HepG2 (cell line): Measurements from ENCODE around the gene VARS1. TPM values are rescaled to one million over a fixed set of nuclear protein-coding genes. Genes with fewer than 3 reads are reported as not detected.
A peak's percentile ranks its signal among the peaks of the same experiment; 100 is the strongest.

Experiments used
- ARNT2 ChIP-seq: sonication (generic); formaldehyde crosslinking; IDR thresholded peaks from 2 replicates; pipeline ENCODE4 v1.8.0; 2022; ENCODE audit warnings: mild to moderate bottlenecking, low read depth, missing genetic modification reagents, moderate library complexity
- E2F5 ChIP-seq: sonication (generic); formaldehyde crosslinking; conservative IDR thresholded peaks from 2 replicates; pipeline ENCODE4 v1.4.0; 2020; ENCODE audit warnings: missing genetic modification reagents
- ETV5 ChIP-seq: IDR thresholded peaks from 2 replicates; pipeline ENCODE4 v1.6.1; 2018; ENCODE audit warnings: missing biosample characterization, missing genetic modification reagents, inconsistent platforms, borderline replicate concordance
- ETV6 ChIP-seq: sonication (generic); formaldehyde crosslinking; conservative IDR thresholded peaks from 2 replicates; pipeline ENCODE4 v1.4.0; 2020; ENCODE audit warnings: missing genetic modification reagents
- FOXJ3 ChIP-seq: sonication (generic); formaldehyde crosslinking; IDR thresholded peaks from 2 replicates; pipeline ENCODE4 v1.4.0; 2020; ENCODE audit warnings: missing genetic modification reagents, mild to moderate bottlenecking, borderline replicate concordance
- HOXA9 ChIP-seq: sonication (generic); formaldehyde crosslinking; IDR thresholded peaks from 2 replicates; pipeline ENCODE4 v1.8.1; 2022; ENCODE audit warnings: missing genetic modification reagents, mild to moderate bottlenecking, moderate library complexity, borderline replicate concordance
- MXD4 ChIP-seq: IDR thresholded peaks from 2 replicates; pipeline ENCODE4 v1.6.1; 2016; ENCODE audit warnings: mild to moderate bottlenecking, missing biosample characterization, missing genetic modification reagents
- NKX3-1 ChIP-seq: sonication (generic); formaldehyde crosslinking; IDR thresholded peaks from 2 replicates; pipeline ENCODE4 v1.5.0; 2020; ENCODE audit warnings: missing genetic modification reagents
- SMARCE1 ChIP-seq: fragments of 450-650 bp; IDR thresholded peaks from 2 replicates; pipeline ENCODE4 v1.6.1; 2017; ENCODE audit warnings: borderline replicate concordance
- TFDP2 ChIP-seq: sonication (generic); formaldehyde crosslinking; IDR thresholded peaks from 2 replicates; pipeline ENCODE4 v1.4.0; 2020; ENCODE audit warnings: missing genetic modification reagents
- ZBTB43 ChIP-seq: sonication (generic); formaldehyde crosslinking; conservative IDR thresholded peaks from 2 replicates; pipeline ENCODE4 v1.4.0; 2020; ENCODE audit warnings: missing genetic modification reagents
- ZFP91 ChIP-seq: sonication (generic); formaldehyde crosslinking; IDR thresholded peaks from 2 replicates; pipeline ENCODE4 v1.9.0; 2022; ENCODE audit warnings: missing genetic modification reagents, mild to moderate bottlenecking, borderline replicate concordance
- ZNF160 ChIP-seq: sonication (generic); formaldehyde crosslinking; IDR thresholded peaks from 2 replicates; pipeline ENCODE4 v1.8.0; 2022; ENCODE audit warnings: mild to moderate bottlenecking, inconsistent platforms, missing genetic modification reagents
- ZNF20 ChIP-seq: sonication (generic); formaldehyde crosslinking; IDR thresholded peaks from 2 replicates; pipeline ENCODE4 v1.4.0; 2020; ENCODE audit warnings: mild to moderate bottlenecking, moderate library complexity, missing genetic modification reagents
- ZNF275 ChIP-seq: sonication (generic); formaldehyde crosslinking; IDR thresholded peaks from 2 replicates; pipeline ENCODE4 v1.8.0; 2022; ENCODE audit warnings: missing genetic modification reagents, mild to moderate bottlenecking, inconsistent platforms, borderline replicate concordance
- ZNF317 ChIP-seq: sonication (generic); formaldehyde crosslinking; IDR thresholded peaks from 2 replicates; pipeline ENCODE4 v1.5.0; 2020; ENCODE audit warnings: mild to moderate bottlenecking, missing genetic modification reagents
- ZNF512B ChIP-seq: sonication (generic); formaldehyde crosslinking; IDR thresholded peaks from 2 replicates; pipeline ENCODE4 v1.5.1; 2020; ENCODE audit warnings: missing genetic modification reagents, mild to moderate bottlenecking, borderline replicate concordance
- ZNF530 ChIP-seq: sonication (generic); formaldehyde crosslinking; IDR thresholded peaks from 2 replicates; pipeline ENCODE4 v1.5.0; 2020; ENCODE audit warnings: low read depth, mild to moderate bottlenecking, missing genetic modification reagents
- ZNF75D ChIP-seq: sonication (generic); formaldehyde crosslinking; IDR thresholded peaks from 2 replicates; pipeline ENCODE4 v1.8.1; 2023; ENCODE audit warnings: missing genetic modification reagents, mild to moderate bottlenecking, borderline replicate concordance
- ZNF816 ChIP-seq: sonication (generic); formaldehyde crosslinking; IDR thresholded peaks from 2 replicates; pipeline ENCODE4 v1.8.0; 2022; ENCODE audit warnings: missing genetic modification reagents, mild to moderate bottlenecking, borderline replicate concordance
- polyA plus RNA-seq, 8 experiments: library from polyadenylated mRNA; depleted of rRNA in 3 of 8; stranded (reverse) in 7 of 8; unstranded in 1 of 8; fragments of >200 nt; fragmentation: Illumina TruSeq in 4 of 8; extraction: Trizol in 4 of 8; gene quantifications; 2 replicates each; pipeline versions ENCODE4 v1.2.1 to v1.2.3, GENCODE V29; 2011 to 2016; ENCODE audit warnings: low read depth in 4 of 8, missing spikeins in 1 of 8, mixed read lengths in 1 of 8; ENCODE audit not compliant: insufficient read depth in 1 of 8
- total RNA-seq, 5 experiments: library from RNA; depleted of rRNA; stranded (reverse); fragments of >200 nt; fragmentation: Illumina TruSeq; extraction: Trizol; gene quantifications; 2 replicates each; pipeline ENCODE4 v1.2.3, GENCODE V29; 2016; ENCODE audit warnings: low read depth in 1 of 5

VARS1 gene
- total and polyA plus RNA-seq, 2 of the 13 experiments (the other 11 are each of a cell fraction or from before 2014, with no cell fraction given) = 14.7 to 56.1 TPM

GRCh38 chr6:31769684-31770371, 25.7 kb downstream of the VARS1 start (continued):
- TF ChIP-seq ZFP91 = peak; percentile 77
- no peak for TF ChIP-seq ZNF317 (CRISPR knock-in tag)
- TF ChIP-seq ZNF512B (CRISPR knock-in tag) = no peak
- no peak for TF ChIP-seq FOXJ3
- TF ChIP-seq ARNT2 (CRISPR knock-in tag) = no peak
- TF ChIP-seq ETV6 (CRISPR knock-in tag) = no peak; the same call in 1 of the 2 replicates
- no peak for TF ChIP-seq ZNF20 (CRISPR knock-in tag)
- no peak for TF ChIP-seq HOXA9
- no peak for TF ChIP-seq ZNF160 (CRISPR knock-in tag)
- TF ChIP-seq TFDP2 (CRISPR knock-in tag) = no peak
- no peak for TF ChIP-seq ZNF530
- no peak for TF ChIP-seq ZNF275 (CRISPR knock-in tag)
- TF ChIP-seq MXD4 (CRISPR knock-in tag) = peak; percentile 32; the same call in 1 of the 2 replicates
- TF ChIP-seq E2F5 = 0 out of 2 replicates have a peak, but pooled peaks have one; percentile 6
- TF ChIP-seq ETV5 (CRISPR knock-in tag) = no peak
- no peak for TF ChIP-seq ZNF816 (CRISPR knock-in tag)
- no peak for TF ChIP-seq ZNF75D (CRISPR knock-in tag)
- no peak for TF ChIP-seq SMARCE1
- no peak for TF ChIP-seq NKX3-1 (CRISPR knock-in tag)
- TF ChIP-seq ZBTB43 (CRISPR knock-in tag) = no peak
